HepG2 (cell line): ENCODE data around the gene FAF1. TPM values are rescaled to one million over a fixed set of nuclear protein-coding genes. Genes with fewer than 3 reads are reported as not detected.
A peak's percentile ranks its signal among the peaks of the same experiment; 100 is the strongest.

Source experiments
- AHR ChIP-seq: IDR thresholded peaks from 2 replicates; pipeline ENCODE4 v1.6.1; 2018; ENCODE audit warnings: missing genetic modification reagents, missing compliant biosample characterization
- HMG20B ChIP-seq: conservative IDR thresholded peaks from 2 replicates; pipeline ENCODE4 v1.6.1; 2016; ENCODE audit warnings: missing genetic modification reagents, missing compliant biosample characterization
- HNRNPUL1 ChIP-seq: fragments of 200-400 bp; formaldehyde crosslinking; IDR thresholded peaks from 2 replicates; pipeline ENCODE4 v1.6.1; 2017; ENCODE audit warnings: low read depth, mild to moderate bottlenecking, low read length, moderate library complexity
- JUN ChIP-seq: sonication (generic); formaldehyde crosslinking; IDR thresholded peaks from 2 replicates; pipeline ENCODE4 v1.4.0; 2020; ENCODE audit warnings: mild to moderate bottlenecking, missing genetic modification reagents
- RERE ChIP-seq: IDR thresholded peaks from 2 replicates; pipeline ENCODE4 v1.6.1; 2016; ENCODE audit warnings: low read depth, missing genetic modification reagents, missing compliant biosample characterization
- SAFB2 ChIP-seq: sonication (generic); formaldehyde crosslinking; IDR thresholded peaks from 2 replicates; pipeline ENCODE4 v1.5.1; 2020; ENCODE audit warnings: missing genetic modification reagents, low read depth, mild to moderate bottlenecking, borderline replicate concordance
- SALL1 ChIP-seq: sonication (generic); formaldehyde crosslinking; IDR thresholded peaks from 2 replicates; pipeline ENCODE4 v1.8.0; 2022; ENCODE audit warnings: mild to moderate bottlenecking, missing genetic modification reagents
- SETDB1 ChIP-seq: sonication (generic); formaldehyde crosslinking; IDR thresholded peaks from 2 replicates; pipeline ENCODE4 v1.5.1; 2020; ENCODE audit warnings: missing genetic modification reagents, mild to moderate bottlenecking, borderline replicate concordance
- SOX13 ChIP-seq, 3 experiments: fragments of 450-650 bp in 1 of 3; sonication (generic) in 1 of 3; formaldehyde crosslinking in 1 of 3; IDR thresholded peaks in 2 of 3; conservative IDR thresholded peaks in 1 of 3; 2 replicates each; pipeline versions ENCODE4 v1.5.0 to v1.6.1; 2016 to 2020; ENCODE audit warnings: antibody characterized with exemption in 1 of 3, mild to moderate bottlenecking in 1 of 3, missing compliant biosample characterization in 1 of 3, missing genetic modification reagents in 1 of 3, moderate library complexity in 1 of 3
- STAT6 ChIP-seq: sonication (generic); formaldehyde crosslinking; IDR thresholded peaks from 2 replicates; pipeline ENCODE4 v1.4.0; 2020; ENCODE audit warnings: missing genetic modification reagents, mild to moderate bottlenecking, borderline replicate concordance
- TFAP4 ChIP-seq: sonication (generic); IDR thresholded peaks from 2 replicates; pipeline ENCODE4 v1.6.1; 2016; ENCODE audit warnings: low read depth, borderline replicate concordance
- ZBTB1 ChIP-seq: sonication (generic); formaldehyde crosslinking; IDR thresholded peaks from 2 replicates; pipeline ENCODE4 v1.4.0; 2020; ENCODE audit warnings: missing genetic modification reagents, borderline replicate concordance
- ZNF354B ChIP-seq: sonication (generic); formaldehyde crosslinking; IDR thresholded peaks from 2 replicates; pipeline ENCODE4 v1.8.0; 2022; ENCODE audit warnings: mild to moderate bottlenecking, missing genetic modification reagents
- ZNF619 ChIP-seq: sonication (generic); formaldehyde crosslinking; IDR thresholded peaks from 2 replicates; pipeline ENCODE4 v1.4.0; 2020; ENCODE audit warnings: mild to moderate bottlenecking, missing genetic modification reagents
- ZNF670 ChIP-seq: sonication (generic); formaldehyde crosslinking; IDR thresholded peaks from 2 replicates; pipeline ENCODE4 v1.8.0; 2022; ENCODE audit warnings: mild to moderate bottlenecking, missing genetic modification reagents, borderline replicate concordance
- ZNF674 ChIP-seq: sonication (generic); formaldehyde crosslinking; IDR thresholded peaks from 2 replicates; pipeline ENCODE4 v1.5.0; 2020; ENCODE audit warnings: low read depth, mild to moderate bottlenecking, missing genetic modification reagents
- ZNF841 ChIP-seq: sonication (generic); formaldehyde crosslinking; IDR thresholded peaks from 2 replicates; pipeline ENCODE4 v1.8.1; 2023; ENCODE audit warnings: missing genetic modification reagents, borderline replicate concordance
- polyA plus RNA-seq, 8 experiments: library from polyadenylated mRNA; depleted of rRNA in 3 of 8; stranded (reverse) in 7 of 8; unstranded in 1 of 8; fragments of >200 nt; fragmentation: Illumina TruSeq in 4 of 8; extraction: Trizol in 4 of 8; gene quantifications; 2 replicates each; pipeline versions ENCODE4 v1.2.1 to v1.2.3, GENCODE V29; 2011 to 2016; ENCODE audit warnings: low read depth in 4 of 8, missing spikeins in 1 of 8, mixed read lengths in 1 of 8; ENCODE audit not compliant: insufficient read depth in 1 of 8
- total RNA-seq, 5 experiments: library from RNA; depleted of rRNA; stranded (reverse); fragments of >200 nt; fragmentation: Illumina TruSeq; extraction: Trizol; gene quantifications; 2 replicates each; pipeline ENCODE4 v1.2.3, GENCODE V29; 2016; ENCODE audit warnings: low read depth in 1 of 5
- TF ChIP-seq, protein P1 (sequence below): conservative IDR thresholded peaks from 2 replicates; pipeline ENCODE4 v1.6.1; 2018; ENCODE audit warnings: missing genetic modification reagents

Gene FAF1
- total and polyA plus RNA-seq, 2 of the 13 experiments (the other 11 are each of a cell fraction or from before 2014, with no cell fraction given): 19.4 to 63.3 TPM

DNA sequence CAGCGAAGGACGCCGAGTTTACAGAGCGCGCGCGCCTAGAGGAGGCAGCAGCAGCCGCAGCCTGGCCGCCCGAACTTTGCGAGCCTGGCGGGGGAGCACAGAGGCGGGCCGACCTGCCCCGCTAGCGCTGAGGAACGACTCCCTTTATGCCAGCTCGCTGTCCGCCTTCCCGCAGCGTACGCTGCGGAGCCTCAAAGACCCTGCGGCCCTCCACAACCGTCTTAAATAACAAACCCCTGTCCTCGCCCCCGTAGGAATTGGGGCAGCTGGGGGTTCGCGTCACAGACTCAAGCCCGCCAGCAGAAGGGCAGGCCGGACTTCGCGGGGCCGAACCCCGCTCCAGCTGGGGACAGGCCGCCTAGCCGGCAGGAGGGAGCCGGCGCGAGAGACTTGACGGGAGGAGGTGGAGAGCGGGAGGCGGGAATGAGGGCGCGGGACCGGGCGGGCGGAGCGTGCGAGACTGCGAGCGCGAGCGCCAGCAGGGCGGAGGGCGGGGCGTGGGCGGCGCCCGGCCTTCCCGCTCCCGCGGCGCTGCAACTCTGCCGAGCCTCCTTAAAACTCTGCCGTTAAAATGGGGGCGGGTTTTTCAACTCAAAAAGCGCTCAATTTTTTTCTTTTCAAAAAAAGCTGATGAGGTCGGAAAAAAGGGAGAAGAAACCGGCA, 8.2 kb upstream of the FAF1 start (continued):
- TF ChIP-seq STAT6 (CRISPR knock-in tag) (peak; percentile 70; the same call in 1 of the 2 replicates), ZNF841 (peak; percentile 85; the same call in 1 of the 2 replicates), HNRNPUL1 (no peak), JUN (peak; percentile 11; the same call in 1 of the 2 replicates), SETDB1 (CRISPR knock-in tag) (no peak), ZNF619 (CRISPR knock-in tag) (peak; percentile 87), TFAP4 (peak; percentile 53; the same call in 1 of the 2 replicates), HMG20B (CRISPR knock-in tag) (no peak), AHR (CRISPR knock-in tag) (0 out of 2 replicates have a peak, but pooled peaks have one; percentile 60), ZNF670 (CRISPR knock-in tag) (peak; percentile 63; the same call in 1 of the 2 replicates), ZNF674 (no peak), RERE (CRISPR knock-in tag) (no peak), SALL1 (peak; percentile 78), ZNF354B (CRISPR knock-in tag) (no peak), SOX13 (IDR thresholded peaks at IDR 0.05) (no peak), SOX13 (CRISPR knock-in tag; conservative IDR thresholded peaks at IDR 0.05 in 1 of 2, IDR thresholded peaks at IDR 0.05 in 1 of 2) (peak in 1 of 2 experiments; percentile 12; a peak in 1 of 4 replicates), SAFB2 (CRISPR knock-in tag) (peak; percentile 93; the same call in 1 of the 2 replicates), ZBTB1 (CRISPR knock-in tag) (no peak)
- TF ChIP-seq, protein P1, sequence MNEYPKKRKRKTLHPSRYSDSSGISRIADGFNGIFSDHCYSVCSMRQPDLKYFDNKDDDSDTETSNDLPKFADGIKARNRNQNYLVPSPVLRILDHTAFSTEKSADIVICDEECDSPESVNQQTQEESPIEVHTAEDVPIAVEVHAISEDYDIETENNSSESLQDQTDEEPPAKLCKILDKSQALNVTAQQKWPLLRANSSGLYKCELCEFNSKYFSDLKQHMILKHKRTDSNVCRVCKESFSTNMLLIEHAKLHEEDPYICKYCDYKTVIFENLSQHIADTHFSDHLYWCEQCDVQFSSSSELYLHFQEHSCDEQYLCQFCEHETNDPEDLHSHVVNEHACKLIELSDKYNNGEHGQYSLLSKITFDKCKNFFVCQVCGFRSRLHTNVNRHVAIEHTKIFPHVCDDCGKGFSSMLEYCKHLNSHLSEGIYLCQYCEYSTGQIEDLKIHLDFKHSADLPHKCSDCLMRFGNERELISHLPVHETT: 0 out of 2 replicates have a peak, but pooled peaks have one; percentile 67
